SU-DHL-6 (cell line): ENCODE measurements around the gene PLIN4.

Experiments used
- H2AFZ ChIP-seq: fragments of 200-600 bp; sonication (generic); 2 replicates; pipeline ENCODE4 v1.6.1; 2014; ENCODE audit warnings: low read depth, mild to moderate bottlenecking, moderate library complexity, mixed read lengths, antibody characterized with exemption, low read length; ENCODE audit not compliant: severe bottlenecking
- H3F3A ChIP-seq: fragments of 200-600 bp; shearing (Covaris generic); 2 replicates; pipeline ENCODE4 v1.6.0; 2016; ENCODE audit warnings: antibody characterized with exemption, mild to moderate bottlenecking; ENCODE audit not compliant: insufficient read depth
- H3K27ac ChIP-seq: fragments of 200-600 bp; sonication (generic); 2 replicates; pipeline ENCODE4 v1.5.1; 2016; ENCODE audit warnings: low read depth, mild to moderate bottlenecking, low read length, moderate library complexity, mixed read lengths
- H3K27me3 ChIP-seq: fragments of 200-600 bp; sonication (generic), shearing (Covaris generic); 2 replicates; pipeline ENCODE4 v1.6.0; 2014; ENCODE audit warnings: mild to moderate bottlenecking, low read length
- H3K36me3 ChIP-seq: fragments of 200-600 bp; sonication (generic); 2 replicates; pipeline ENCODE4 v1.6.1; 2014; ENCODE audit warnings: mild to moderate bottlenecking, low read length, mixed read lengths
- H3K4me2 ChIP-seq: fragments of 300-600, 200-600 bp; shearing (Covaris generic), sonication (generic); 2 replicates; pipeline ENCODE4 v1.6.0; 2014; ENCODE audit warnings: low read length, low read depth, mild to moderate bottlenecking; ENCODE audit not compliant: poor library complexity, severe bottlenecking
- H3K4me3 ChIP-seq: fragments of 200-600 bp; sonication (generic); 2 replicates; pipeline ENCODE4 v1.5.1; 2014; ENCODE audit warnings: antibody characterized with exemption, low read length, mild to moderate bottlenecking, mixed read lengths; ENCODE audit not compliant: insufficient read depth, poor library complexity, severe bottlenecking
- H3K79me2 ChIP-seq: fragments of 200-600 bp; sonication (generic); 2 replicates; pipeline ENCODE4 v1.6.1; 2014; ENCODE audit warnings: mild to moderate bottlenecking, low read length, moderate library complexity; ENCODE audit not compliant: insufficient read depth
- H3K9ac ChIP-seq: fragments of 200-600 bp; sonication (generic); 2 replicates; pipeline ENCODE4 v1.7.0; 2014; ENCODE audit warnings: mild to moderate bottlenecking, low read length
- H3K9me2 ChIP-seq: fragments of 200-600 bp; sonication (generic); replicated peaks from 2 replicates; pipeline ENCODE4 v1.6.1; 2014; ENCODE audit warnings: low read length; ENCODE audit not compliant: insufficient read depth
- H3K9me3 ChIP-seq: fragments of 200-600 bp; sonication (generic); 2 replicates; pipeline ENCODE4 v1.6.1; 2014; ENCODE audit warnings: low read length, mixed read lengths; ENCODE audit not compliant: insufficient read depth
- H4K20me1 ChIP-seq: fragments of 200-600 bp; sonication (generic); 2 replicates; pipeline ENCODE4 v1.6.1; 2014; ENCODE audit warnings: low read depth, mild to moderate bottlenecking, antibody characterized with exemption, low read length, moderate library complexity, mixed read lengths
- EZH2phosphoT487 ChIP-seq: fragments of 200-600 bp; sonication (generic), shearing (Covaris generic); conservative IDR thresholded peaks from 2 replicates; pipeline ENCODE4 v1.6.1; 2018; ENCODE audit warnings: mild to moderate bottlenecking, antibody characterized with exemption, low read length, moderate library complexity, mixed read lengths
- TF ChIP-seq, protein P1 (sequence below): fragments of 200-600 bp; sonication (generic); IDR thresholded peaks from one replicate; pipeline ENCODE4 v1.5.1; 2017; ENCODE audit warnings: antibody characterized with exemption, mild to moderate bottlenecking, low read length, moderate library complexity; ENCODE audit not compliant: insufficient read depth, poor library complexity, severe bottlenecking

Gene PLIN4

DNA sequence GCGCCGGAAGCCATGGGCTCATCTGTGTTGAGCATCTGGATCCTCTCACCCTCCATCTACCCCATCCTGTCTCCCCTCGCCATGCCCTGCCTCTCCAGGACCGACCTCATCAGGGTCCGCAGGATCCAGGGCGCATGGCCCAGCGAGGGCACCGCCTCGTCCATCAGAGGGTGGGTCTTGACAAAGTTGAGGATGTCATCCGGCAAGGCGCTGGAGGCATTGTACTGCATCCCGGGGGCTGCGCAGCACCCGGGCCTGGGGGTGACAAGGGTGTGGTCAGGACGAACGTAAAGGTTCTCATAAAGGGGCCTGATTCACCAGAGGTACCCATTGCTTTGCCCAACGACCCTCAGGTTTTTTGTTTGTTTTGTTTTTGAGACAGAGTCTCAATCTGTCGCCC, 31.7 kb upstream of the PLIN4 start:
- Histone ChIP-seq H3K36me3 (no peaks in the 10 kb centered on the region), H3K27ac (no peak overlapping the region), H2AFZ (no peak overlapping the region), H3K4me3 (no peak overlapping the region), H3K79me2 (no peaks in the 10 kb centered on the region), H3K4me2 (no peak overlapping the region), H3K9ac (no peak overlapping the region), H4K20me1 (no peaks in the 10 kb centered on the region), H3K9me2 (no peaks in the 10 kb centered on the region), H3K9me3 (no peaks in the 10 kb centered on the region), H3F3A (no peaks in the 10 kb centered on the region), H3K27me3 (no peaks in the 10 kb centered on the region)
- TF ChIP-seq EZH2phosphoT487: no peak
- TF ChIP-seq, protein P1, sequence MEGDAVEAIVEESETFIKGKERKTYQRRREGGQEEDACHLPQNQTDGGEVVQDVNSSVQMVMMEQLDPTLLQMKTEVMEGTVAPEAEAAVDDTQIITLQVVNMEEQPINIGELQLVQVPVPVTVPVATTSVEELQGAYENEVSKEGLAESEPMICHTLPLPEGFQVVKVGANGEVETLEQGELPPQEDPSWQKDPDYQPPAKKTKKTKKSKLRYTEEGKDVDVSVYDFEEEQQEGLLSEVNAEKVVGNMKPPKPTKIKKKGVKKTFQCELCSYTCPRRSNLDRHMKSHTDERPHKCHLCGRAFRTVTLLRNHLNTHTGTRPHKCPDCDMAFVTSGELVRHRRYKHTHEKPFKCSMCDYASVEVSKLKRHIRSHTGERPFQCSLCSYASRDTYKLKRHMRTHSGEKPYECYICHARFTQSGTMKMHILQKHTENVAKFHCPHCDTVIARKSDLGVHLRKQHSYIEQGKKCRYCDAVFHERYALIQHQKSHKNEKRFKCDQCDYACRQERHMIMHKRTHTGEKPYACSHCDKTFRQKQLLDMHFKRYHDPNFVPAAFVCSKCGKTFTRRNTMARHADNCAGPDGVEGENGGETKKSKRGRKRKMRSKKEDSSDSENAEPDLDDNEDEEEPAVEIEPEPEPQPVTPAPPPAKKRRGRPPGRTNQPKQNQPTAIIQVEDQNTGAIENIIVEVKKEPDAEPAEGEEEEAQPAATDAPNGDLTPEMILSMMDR: no peak

GRCh38 chr19:4548238-4548584, 29.9 kb upstream of the PLIN4 start:
- no peak overlapping the region for H2AFZ ChIP-seq
- H3F3A ChIP-seq: no peaks in the 10 kb centered on the region
- no peaks in the 10 kb centered on the region for H4K20me1 ChIP-seq
- H3K9me2 ChIP-seq: no peaks in the 10 kb centered on the region
- H3K36me3 ChIP-seq: no peaks in the 10 kb centered on the region
- no peaks in the 10 kb centered on the region for H3K27me3 ChIP-seq
- TF ChIP-seq EZH2phosphoT487: no peak
- TF ChIP-seq, protein P1: no peak
- no peak overlapping the region for H3K27ac ChIP-seq
- H3K9ac ChIP-seq: no peak overlapping the region
- no peaks in the 10 kb centered on the region for H3K9me3 ChIP-seq
- H3K4me2 ChIP-seq: no peak overlapping the region
- no peak overlapping the region for H3K4me3 ChIP-seq
- no peaks in the 10 kb centered on the region for H3K79me2 ChIP-seq

DNA sequence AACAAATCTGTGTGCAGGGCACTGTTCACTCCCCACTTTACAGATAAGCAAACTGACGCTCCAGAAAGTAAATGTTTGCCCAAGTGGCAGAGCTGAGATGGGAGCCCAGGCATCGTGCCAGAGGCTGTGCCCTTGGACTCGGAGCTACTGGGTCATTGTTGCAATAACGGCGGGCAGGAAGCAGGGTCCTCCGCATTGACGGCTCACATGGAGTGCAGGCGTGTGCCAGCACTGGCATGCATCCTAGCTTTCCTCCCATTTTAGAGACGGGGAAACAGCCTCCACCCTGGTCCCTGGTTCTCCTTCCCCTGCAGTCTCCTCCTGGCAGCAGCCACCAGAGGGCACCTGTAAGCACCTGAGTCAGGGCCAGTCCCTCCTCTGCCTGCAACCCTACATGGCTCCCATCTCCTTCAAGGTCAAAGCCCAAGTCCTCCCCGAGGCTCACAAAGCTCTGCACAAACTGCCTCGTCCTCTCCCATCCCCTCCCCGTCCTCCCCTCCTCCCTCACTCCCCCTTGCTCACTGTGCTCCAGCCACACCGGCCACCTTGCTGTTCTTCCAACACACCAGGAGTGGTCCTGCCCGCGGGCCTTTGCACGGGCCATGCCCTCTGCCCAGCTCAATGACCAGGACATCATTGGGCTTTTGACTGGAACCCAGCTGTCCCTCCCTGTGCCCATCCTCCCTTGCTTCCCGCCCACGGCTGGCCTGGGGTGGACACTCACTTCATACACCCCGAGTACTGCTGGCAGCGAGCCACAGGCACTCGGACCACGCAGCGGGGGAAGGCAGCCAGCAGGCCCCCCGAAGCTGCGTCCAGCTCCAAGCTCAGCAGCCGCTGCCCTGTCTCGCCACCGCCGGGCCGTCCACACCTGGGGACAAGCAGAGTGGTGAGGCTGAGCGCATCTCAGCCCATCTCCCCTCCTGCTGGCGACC, 29.3 kb upstream of the PLIN4 start:
- H3K4me3 ChIP-seq: no peak overlapping the region
- no peaks in the 10 kb centered on the region for H3K27me3 ChIP-seq
- H3K36me3 ChIP-seq: no peaks in the 10 kb centered on the region
- H3K27ac ChIP-seq: no peak overlapping the region
- H3K9me3 ChIP-seq: no peaks in the 10 kb centered on the region
- H3K9me2 ChIP-seq: no peaks in the 10 kb centered on the region
- no peak overlapping the region for H3K9ac ChIP-seq
- H2AFZ ChIP-seq: no peak overlapping the region
- TF ChIP-seq, protein P1: no peak
- no peak for TF ChIP-seq EZH2phosphoT487
- H3K79me2 ChIP-seq: no peaks in the 10 kb centered on the region
- H3F3A ChIP-seq: no peaks in the 10 kb centered on the region
- no peak overlapping the region for H3K4me2 ChIP-seq
- no peaks in the 10 kb centered on the region for H4K20me1 ChIP-seq
